GM12892 (cell line): ENCODE results near the gene LDB3.

Experiments used
- DNase-seq: peaks from one replicate; pipeline ENCODE4 v3.0.0; 2011; ENCODE audit not compliant: insufficient read length
- FAIRE-seq: peaks from 2 replicates; lab custom pipeline; 2011; peaks lifted over from hg19 to GRCh38; lab: Jason Lieb, UNC
- POLR2A ChIP-seq: IDR thresholded peaks from 2 replicates; pipeline ENCODE4 v1.6.1; 2011; ENCODE audit warnings: low read depth, low read length, control low read depth
- POLR2AphosphoS5 ChIP-seq: IDR thresholded peaks from 2 replicates; pipeline ENCODE4 v1.6.1; 2011; ENCODE audit warnings: low read depth, low read length, control low read depth
- TAF1 ChIP-seq: IDR thresholded peaks from 2 replicates; pipeline ENCODE4 v1.6.1; 2011; ENCODE audit warnings: low read depth, mild to moderate bottlenecking, control low read depth, low read length, borderline replicate concordance

Gene LDB3

DNA sequence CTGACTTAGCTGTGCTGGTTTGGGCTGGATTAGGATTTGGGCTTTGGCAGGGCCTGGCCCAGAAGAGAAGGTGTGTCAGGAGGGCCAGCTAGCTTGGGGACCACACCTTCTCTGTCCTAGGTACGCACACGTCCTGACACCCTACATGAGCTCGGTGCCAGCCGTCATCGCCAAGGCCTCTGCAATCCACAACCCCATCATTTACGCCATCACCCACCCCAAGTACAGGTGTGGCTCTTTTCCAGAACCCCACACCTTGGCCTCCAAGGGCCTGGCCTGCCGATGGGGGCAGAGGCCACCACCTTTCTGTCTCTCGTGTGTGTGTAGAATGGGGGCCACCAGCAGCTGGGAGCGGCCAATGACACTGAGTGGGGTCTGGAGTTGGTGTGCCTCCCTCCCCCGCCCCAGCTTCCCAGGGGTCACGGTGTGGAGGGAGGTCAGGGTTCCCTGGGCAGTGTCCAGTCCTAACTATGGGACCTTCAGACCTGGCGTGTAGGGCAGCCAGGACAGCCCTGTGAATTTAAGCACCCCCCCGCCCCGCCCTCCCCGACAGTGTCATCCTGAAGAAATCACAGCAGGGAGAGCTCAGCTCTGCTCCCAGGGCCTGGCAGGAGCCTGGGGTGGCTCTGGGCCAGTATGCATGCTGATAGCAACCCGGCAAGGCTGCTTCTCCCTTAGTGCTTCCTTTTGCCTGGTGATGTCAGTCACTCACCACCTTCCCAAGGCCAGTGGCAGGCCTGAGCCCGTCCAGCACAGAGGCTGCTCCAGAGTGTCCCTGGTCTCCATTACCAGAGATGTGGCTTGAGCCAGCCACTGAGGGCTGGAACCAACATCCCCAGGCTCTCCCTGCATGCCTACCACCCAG, 6.9 kb upstream of the LDB3 start:
- FAIRE-seq = no peak
- DNase-seq = no peak
- TF ChIP-seq POLR2AphosphoS5 (no peak), POLR2A (no peak), TAF1 (no peak)

- FAIRE-seq (no peak), DNase-seq (no peak)
- TF ChIP-seq TAF1 (no peak), POLR2A (no peak), POLR2AphosphoS5 (no peak)
These were observed 5.9 kb upstream of the LDB3 start for GRCh38 chr10:86662186-86663045.

DNA sequence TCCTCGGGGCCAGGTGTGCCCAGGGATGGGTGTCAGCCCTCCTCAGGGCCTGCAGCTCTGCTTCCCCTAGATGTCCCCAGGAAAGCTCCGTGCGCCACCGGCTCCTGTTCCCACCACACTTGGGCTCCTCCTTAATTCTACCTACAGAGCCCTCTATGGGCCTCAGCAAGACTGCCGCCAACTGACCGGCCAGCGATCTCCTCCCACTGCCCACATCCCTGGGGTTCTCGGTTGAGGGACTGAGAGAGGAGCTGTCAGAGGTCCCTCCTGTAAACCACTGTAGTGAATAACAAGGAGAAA, 5.3 kb upstream of the LDB3 start:
- no peak for DNase-seq
- FAIRE-seq = no peak
- TF ChIP-seq TAF1 = no peak
- no peak for TF ChIP-seq POLR2AphosphoS5
- no peak for TF ChIP-seq POLR2A

DNA sequence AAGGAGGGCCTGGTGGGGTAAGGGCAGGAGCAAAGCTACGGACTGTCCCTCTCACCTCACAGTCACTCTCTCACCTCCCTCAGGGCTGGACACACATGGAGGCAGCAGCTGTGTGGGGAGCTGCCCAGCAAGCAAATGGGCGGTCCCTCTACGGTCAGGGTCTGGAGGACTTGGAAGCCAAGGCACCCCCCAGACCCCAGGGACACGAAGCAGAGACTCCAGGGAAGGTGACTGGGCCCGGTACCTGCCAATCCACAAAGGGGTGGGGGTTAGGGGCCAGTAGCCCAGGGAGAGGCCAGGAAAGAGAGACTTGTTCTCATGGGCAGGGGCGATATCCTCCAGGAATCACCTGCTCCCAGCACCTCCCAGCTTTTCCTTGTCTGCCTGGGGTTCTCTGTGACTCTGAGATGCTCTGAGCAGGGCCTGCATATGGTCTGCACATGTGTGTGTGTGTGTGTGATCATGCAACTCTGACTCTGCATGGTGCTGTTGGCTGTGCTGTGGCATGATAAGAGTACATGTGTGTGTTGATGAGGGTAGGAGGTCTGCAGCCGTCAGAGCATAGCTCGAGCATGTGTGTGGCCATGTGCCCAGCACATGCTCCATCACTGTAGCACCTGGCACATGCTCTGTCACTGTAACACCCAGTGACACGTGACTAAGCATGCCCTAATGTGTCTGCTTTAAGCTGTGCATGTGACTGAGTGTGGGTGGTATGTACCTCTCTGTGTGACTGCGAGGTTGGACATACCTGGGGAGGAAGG, 4.6 kb upstream of the LDB3 start:
- DNase-seq = no peak
- TF ChIP-seq POLR2A (no peak), POLR2AphosphoS5 (no peak), TAF1 (no peak)
- FAIRE-seq = no peak

DNA sequence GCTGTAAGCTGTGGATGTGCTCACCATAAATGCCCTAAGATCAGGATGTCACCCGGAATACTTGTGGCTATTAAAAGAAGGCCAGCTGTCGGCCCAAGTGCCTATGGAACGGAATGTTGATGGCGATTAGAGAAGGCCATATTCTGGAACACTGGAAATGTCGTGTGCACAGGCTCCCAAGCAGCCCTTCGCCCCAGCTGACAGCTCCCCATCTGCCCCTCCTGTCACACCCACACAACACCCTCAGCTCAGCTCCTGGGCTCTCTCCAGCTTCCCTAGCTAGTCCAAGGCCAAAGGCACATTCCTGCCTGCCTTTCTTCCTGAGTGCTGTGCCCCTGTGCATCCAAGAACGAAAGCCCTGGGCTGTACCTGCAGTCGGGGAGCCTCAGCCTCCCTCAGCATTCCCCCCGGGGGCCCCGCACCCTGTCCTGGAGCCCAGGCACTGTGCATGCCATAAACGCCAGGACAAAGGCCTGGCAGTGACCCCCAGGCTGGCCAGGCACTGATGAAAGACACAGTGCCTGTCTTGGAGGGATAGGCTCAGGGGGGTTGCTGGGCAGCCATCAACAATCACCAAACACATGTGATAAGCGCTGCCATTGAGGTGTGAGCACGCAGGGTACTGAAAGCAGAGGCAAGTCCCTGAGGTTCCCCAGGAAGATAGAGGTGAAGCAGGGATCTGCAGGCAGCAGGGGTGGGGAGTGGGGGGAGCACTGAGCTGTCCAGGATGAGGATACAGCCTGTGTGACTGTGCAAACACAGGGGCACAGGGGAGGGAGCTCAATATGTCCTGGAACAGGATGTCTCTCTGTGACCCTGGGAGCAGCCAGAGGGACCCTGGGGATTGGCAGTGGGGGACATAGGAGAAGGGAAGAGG, 3.7 kb upstream of the LDB3 start:
- TF ChIP-seq POLR2A = no peak
- TF ChIP-seq POLR2AphosphoS5 = no peak
- no peak for TF ChIP-seq TAF1
- DNase-seq (no peak), FAIRE-seq (no peak)

GRCh38 chr10:86665218-86665607, 3.1 kb upstream of the LDB3 start:
- TF ChIP-seq POLR2AphosphoS5 = no peak
- TF ChIP-seq POLR2A = no peak
- TF ChIP-seq TAF1 = no peak
- DNase-seq (no peak), FAIRE-seq (no peak)

- DNase-seq = no peak
- TF ChIP-seq POLR2A (no peak), TAF1 (no peak), POLR2AphosphoS5 (no peak)
- no peak for FAIRE-seq
These were observed 2.4 kb upstream of the LDB3 start for GRCh38 chr10:86665868-86666267.

DNA sequence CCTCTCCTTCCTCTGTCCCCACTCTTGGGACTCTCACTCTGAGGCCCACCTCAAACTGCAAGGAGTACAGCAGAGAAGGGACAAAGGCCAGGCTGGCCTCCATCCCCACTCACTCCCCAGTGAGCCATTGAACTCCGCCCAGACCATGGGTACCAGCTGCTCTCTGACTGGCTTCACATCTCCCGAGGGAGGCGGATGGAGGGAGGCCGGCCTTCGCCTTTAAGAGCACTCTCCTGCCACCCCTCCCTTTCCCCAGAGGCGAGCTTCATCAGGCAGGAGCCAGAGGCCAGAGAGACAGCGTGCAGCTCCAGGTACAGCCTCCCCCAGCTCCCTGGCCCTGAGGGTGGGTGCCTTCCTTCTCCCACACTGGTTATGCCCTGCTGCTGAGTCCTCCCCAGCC, 1.8 kb upstream of the LDB3 start:
- no peak for DNase-seq
- TF ChIP-seq TAF1 = no peak
- no peak for TF ChIP-seq POLR2A
- no peak for TF ChIP-seq POLR2AphosphoS5
- FAIRE-seq = no peak

DNA sequence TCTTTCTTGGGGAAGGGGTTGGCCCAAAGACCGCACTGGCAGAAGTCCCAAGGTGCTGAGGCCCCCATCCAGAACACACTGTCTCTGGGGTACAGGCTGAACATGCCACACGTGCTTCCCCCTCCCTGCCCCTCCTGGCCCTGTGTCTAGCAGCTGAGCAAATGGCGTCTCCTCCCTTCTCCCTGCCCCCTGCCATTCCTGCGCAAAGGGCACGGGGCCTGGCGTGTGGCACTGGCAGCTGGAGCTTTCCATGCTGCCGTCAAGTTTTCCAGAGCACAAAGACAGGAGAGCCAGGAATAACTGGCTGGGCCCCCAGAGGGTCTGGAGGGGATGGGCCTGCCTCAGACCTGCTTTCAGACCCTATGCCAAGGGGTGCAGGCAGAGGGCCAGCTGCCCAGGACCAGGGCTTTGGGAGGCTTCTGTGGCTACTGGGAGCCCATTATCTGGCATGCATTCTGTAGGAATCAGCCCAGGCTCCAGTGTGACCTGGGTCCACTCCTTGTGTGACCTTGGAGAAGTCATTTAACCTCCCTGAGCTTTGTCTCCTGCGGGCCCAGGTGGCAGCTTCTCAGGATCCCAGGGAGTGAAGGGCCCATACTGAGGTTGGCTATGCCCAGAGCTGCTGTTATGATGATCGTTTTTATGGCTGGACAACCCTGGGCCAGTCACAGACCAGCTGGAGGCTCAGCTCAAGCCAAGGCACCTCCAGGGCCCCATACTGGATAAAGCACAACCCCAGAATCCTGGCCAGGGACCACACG, 710 bp upstream of the LDB3 start:
- DNase-seq (no peak), FAIRE-seq (no peak)
- no peak for TF ChIP-seq TAF1
- TF ChIP-seq POLR2A = no peak
- no peak for TF ChIP-seq POLR2AphosphoS5

GRCh38 chr10:86670290-86670811, 2.0 kb downstream of the LDB3 start:
- TF ChIP-seq TAF1 (no peak), POLR2A (no peak), POLR2AphosphoS5 (no peak)
- FAIRE-seq = no peak
- DNase-seq = no peak
